HEK293 (cell line): Measurements from ENCODE around the gene IGSF3.

Source experiments
- CTCF ChIA-PET: fragments of 350-600 bp; formaldehyde crosslinking; extraction: SDS; loops from one replicate; lab custom pipeline; 2021; ENCODE audit warnings: antibody characterized with exemption; lab: Yijun Ruan, JAX
- POLR2A ChIA-PET: fragments of 300-600 bp; formaldehyde crosslinking; extraction: SDS; loops from one replicate; lab custom pipeline; 2020; ENCODE audit warnings: antibody characterized with exemption, inconsistent platforms; lab: Yijun Ruan, JAX
- H3K27ac ChIP-seq: fragments of 200-500 bp; sonication (Bioruptor generic); 2 replicates; pipeline ENCODE4 v1.5.1; 2014; ENCODE audit warnings: low read depth, low read length, control low read depth, inconsistent platforms; ENCODE audit errors: extremely low read depth
- H3K36me3 ChIP-seq, 2 experiments: fragments of 200-500 bp in 1 of 2; sonication (Bioruptor generic) in 1 of 2; 1 replicate in 1 of 2; 2 replicates in 1 of 2; pipeline ENCODE4 v1.5.1; 2014 to 2017; ENCODE audit warnings: inconsistent platforms in 2 of 2, low read length in 2 of 2; ENCODE audit not compliant: control insufficient read depth in 2 of 2, insufficient read depth in 1 of 2
- H3K4me1 ChIP-seq: fragments of 200-500 bp; sonication (Bioruptor generic); 2 replicates; pipeline ENCODE4 v1.5.1; 2014; ENCODE audit warnings: mild to moderate bottlenecking, low read length, inconsistent platforms; ENCODE audit not compliant: control insufficient read depth, insufficient read depth
- H3K4me3 ChIP-seq: 2 replicates; pipeline ENCODE4 v1.5.1; 2011; ENCODE audit warnings: low read depth, mild to moderate bottlenecking, control low read depth, low read length, moderate library complexity
- H3K9me3 ChIP-seq: fragments of 200-500 bp; sonication (Bioruptor generic); 2 replicates; pipeline ENCODE4 v1.5.1; 2014; ENCODE audit warnings: low read depth, low read length, inconsistent platforms; ENCODE audit not compliant: control insufficient read depth, insufficient read depth
- ATF2 ChIP-seq: fragments of 450-650 bp; formaldehyde crosslinking; IDR thresholded peaks from 2 replicates; pipeline ENCODE4 v1.5.1; 2016; ENCODE audit warnings: missing biosample characterization, missing genetic modification characterization, low read depth
- GLIS1 ChIP-seq: fragments of 450-650 bp; formaldehyde crosslinking; IDR thresholded peaks from 2 replicates; pipeline ENCODE4 v1.5.1; 2016; ENCODE audit warnings: missing biosample characterization, missing genetic modification characterization
- SCRT2 ChIP-seq: fragments of 450-650 bp; formaldehyde crosslinking; IDR thresholded peaks from 2 replicates; pipeline ENCODE4 v1.5.1; 2016; ENCODE audit warnings: missing biosample characterization, missing genetic modification characterization
- TCF7L2 ChIP-seq: IDR thresholded peaks from 2 replicates; pipeline ENCODE4 v1.6.1; 2011; ENCODE audit warnings: low read depth, mild to moderate bottlenecking, inconsistent platforms, low read length, moderate library complexity, borderline replicate concordance
- ZBTB17 ChIP-seq: fragments of 450-650 bp; formaldehyde crosslinking; IDR thresholded peaks from 2 replicates; pipeline ENCODE4 v1.5.1; 2016; ENCODE audit warnings: missing biosample characterization, missing genetic modification characterization
- ZBTB20 ChIP-seq: fragments of 450-650 bp; formaldehyde crosslinking; IDR thresholded peaks from 2 replicates; pipeline ENCODE4 v1.5.1; 2016; ENCODE audit warnings: missing biosample characterization, missing genetic modification characterization
- ZBTB44 ChIP-seq: fragments of 450-650 bp; IDR thresholded peaks from 2 replicates; pipeline ENCODE4 v1.5.1; 2018; ENCODE audit warnings: missing biosample characterization, mild to moderate bottlenecking, missing genetic modification characterization
- ZFP37 ChIP-seq: fragments of 450-650 bp; formaldehyde crosslinking; IDR thresholded peaks from 2 replicates; pipeline ENCODE4 v1.5.1; 2016; ENCODE audit warnings: missing biosample characterization, missing genetic modification characterization
- ZNF202 ChIP-seq: fragments of 450-650 bp; formaldehyde crosslinking; IDR thresholded peaks from 2 replicates; pipeline ENCODE4 v1.5.1; 2016; ENCODE audit warnings: missing biosample characterization, missing genetic modification characterization, borderline replicate concordance
- ZNF24 ChIP-seq: fragments of 450-650 bp; formaldehyde crosslinking; IDR thresholded peaks from 2 replicates; pipeline ENCODE4 v1.5.1; 2016; ENCODE audit warnings: missing biosample characterization, missing genetic modification characterization
- ZNF366 ChIP-seq: fragments of 450-650 bp; formaldehyde crosslinking; conservative IDR thresholded peaks from 2 replicates; pipeline ENCODE4 v1.5.1; 2016; ENCODE audit warnings: missing biosample characterization, missing genetic modification characterization
- ZNF585B ChIP-seq: fragments of 450-650 bp; formaldehyde crosslinking; IDR thresholded peaks from 2 replicates; pipeline ENCODE4 v1.5.1; 2016; ENCODE audit warnings: missing biosample characterization, missing genetic modification characterization
- ZNF623 ChIP-seq: fragments of 450-650 bp; formaldehyde crosslinking; IDR thresholded peaks from 2 replicates; pipeline ENCODE4 v1.5.1; 2016; ENCODE audit warnings: missing biosample characterization, missing genetic modification characterization
- ZNF629 ChIP-seq: fragments of 450-650 bp; formaldehyde crosslinking; IDR thresholded peaks from 2 replicates; pipeline ENCODE4 v1.5.1; 2017; ENCODE audit warnings: missing biosample characterization, missing genetic modification characterization
- ZNF677 ChIP-seq: fragments of 450-650 bp; IDR thresholded peaks from 2 replicates; pipeline ENCODE4 v1.5.0; 2018; ENCODE audit warnings: missing biosample characterization, mild to moderate bottlenecking, missing genetic modification characterization, moderate library complexity
- ZNF701 ChIP-seq: fragments of 450-650 bp; formaldehyde crosslinking; IDR thresholded peaks from 2 replicates; pipeline ENCODE4 v1.5.1; 2016; ENCODE audit warnings: missing biosample characterization, missing genetic modification characterization
- ZNF747 ChIP-seq: fragments of 450-650 bp; formaldehyde crosslinking; IDR thresholded peaks from 2 replicates; pipeline ENCODE4 v1.5.1; 2016; ENCODE audit warnings: missing biosample characterization, missing genetic modification characterization
- ZNF777 ChIP-seq: fragments of 450-650 bp; formaldehyde crosslinking; IDR thresholded peaks from 2 replicates; pipeline ENCODE4 v1.5.1; 2017; ENCODE audit warnings: missing biosample characterization, missing genetic modification characterization, borderline replicate concordance
- TF ChIP-seq, protein P1 (sequence below): fragments of 450-650 bp; formaldehyde crosslinking; IDR thresholded peaks from 2 replicates; pipeline ENCODE4 v1.5.1; 2016; ENCODE audit warnings: missing biosample characterization, missing genetic modification characterization
- TF ChIP-seq, protein P2 (sequence below): fragments of 450-650 bp; formaldehyde crosslinking; IDR thresholded peaks from 2 replicates; pipeline ENCODE4 v1.5.1; 2016; ENCODE audit warnings: missing biosample characterization, missing genetic modification characterization
- TF ChIP-seq, protein P3 (sequence below): fragments of 450-650 bp; formaldehyde crosslinking; conservative IDR thresholded peaks from 2 replicates; pipeline ENCODE4 v1.5.1; 2016; ENCODE audit warnings: low read depth, missing biosample characterization, missing genetic modification characterization

Gene IGSF3

GRCh38 chr1:116540088-116540487 lies 127.4 kb downstream of the IGSF3 start:
- Histone ChIP-seq H3K4me1 (no peaks in the 10 kb centered on the region), H3K9me3 (no peaks in the 10 kb centered on the region), H3K36me3 (peaks cover 0 to 22% of the 10 kb centered on the region in 2 experiments; a peak in 1 of 3 replicates), H3K4me3 (no peak overlapping the region), H3K27ac (no peak overlapping the region)
- TF ChIP-seq SCRT2 (tag by site-specific recombination) (no peak), ZNF623 (tag by site-specific recombination) (no peak), TCF7L2 (no peak), ZNF202 (tag by site-specific recombination) (no peak), ZNF747 (no peak), ZNF24 (tag by site-specific recombination) (no peak), ZNF701 (tag by site-specific recombination) (no peak)
- TF ChIP-seq, protein P1, sequence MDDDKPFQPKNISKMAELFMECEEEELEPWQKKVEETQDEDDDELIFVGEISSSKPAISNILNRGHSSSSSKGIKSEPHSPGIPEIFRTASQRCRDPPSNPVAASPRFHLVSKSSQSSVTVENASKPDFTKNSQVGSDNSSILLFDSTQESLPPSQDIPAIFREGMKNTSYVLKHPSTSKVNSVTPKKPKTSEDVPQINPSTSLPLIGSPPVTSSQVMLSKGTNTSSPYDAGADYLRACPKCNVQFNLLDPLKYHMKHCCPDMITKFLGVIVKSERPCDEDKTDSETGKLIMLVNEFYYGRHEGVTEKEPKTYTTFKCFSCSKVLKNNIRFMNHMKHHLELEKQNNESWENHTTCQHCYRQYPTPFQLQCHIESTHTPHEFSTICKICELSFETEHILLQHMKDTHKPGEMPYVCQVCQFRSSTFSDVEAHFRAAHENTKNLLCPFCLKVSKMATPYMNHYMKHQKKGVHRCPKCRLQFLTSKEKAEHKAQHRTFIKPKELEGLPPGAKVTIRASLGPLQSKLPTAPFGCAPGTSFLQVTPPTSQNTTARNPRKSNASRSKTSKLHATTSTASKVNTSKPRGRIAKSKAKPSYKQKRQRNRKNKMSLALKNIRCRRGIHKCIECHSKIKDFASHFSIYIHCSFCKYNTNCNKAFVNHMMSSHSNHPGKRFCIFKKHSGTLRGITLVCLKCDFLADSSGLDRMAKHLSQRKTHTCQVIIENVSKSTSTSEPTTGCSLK (tag by site-specific recombination), result no peak
- POLR2A ChIA-PET, result interaction anchor here (0.7 kb wide), 1 partner anchor 423 kb away, joined by 3 read pairs; no protein-coding TSS in a partner anchor
- CTCF ChIA-PET, result interaction anchor here (0.6 to 1.4 kb wide), 2 partner anchors 29 to 35 kb away, joined by 5 to 6 read pairs; no protein-coding TSS in a partner anchor

DNA sequence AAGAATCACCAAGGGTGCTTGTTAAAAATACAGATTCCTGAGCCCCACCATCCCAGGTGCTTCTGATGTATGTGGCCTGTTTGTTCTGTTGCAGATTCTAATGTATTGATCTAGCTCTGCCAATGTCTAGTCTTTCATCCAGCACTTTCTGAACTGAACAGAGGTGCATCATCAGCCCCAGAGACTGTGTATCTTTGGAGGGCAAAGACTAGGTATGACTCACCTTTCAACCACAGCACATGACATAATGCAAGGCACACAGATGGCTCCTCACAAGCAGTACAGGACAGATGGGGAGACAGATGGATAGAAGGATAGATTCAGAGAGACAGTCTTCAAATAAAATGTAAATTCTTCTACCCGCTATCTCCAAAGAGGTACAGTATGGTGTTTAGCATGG lies 129.0 kb downstream of the IGSF3 start:
- H3K9me3 ChIP-seq, result no peaks in the 10 kb centered on the region
- H3K36me3 ChIP-seq, result peaks cover 0 to 32% of the 10 kb centered on the region in 2 experiments; a peak in 1 of 3 replicates
- no peaks in the 10 kb centered on the region for H3K4me1 ChIP-seq
- ChIA-PET CTCF (interaction anchor here (0.6 kb wide), 1 partner anchor 318 kb away, joined by 3 read pairs; no protein-coding TSS in a partner anchor), POLR2A (no interaction called here)
- H3K4me3 ChIP-seq, result no peak overlapping the region
- no peak overlapping the region for H3K27ac ChIP-seq
- TF ChIP-seq ZBTB20 (tag by site-specific recombination), result peak; percentile 62; the same call in 1 of the 2 replicates
- no peak for TF ChIP-seq ZNF585B (tag by site-specific recombination)
- TF ChIP-seq GLIS1 (tag by site-specific recombination), result no peak
- no peak for TF ChIP-seq ZNF777
- peak; percentile 35; the same call in 1 of the 2 replicates for TF ChIP-seq ZNF629 (tag by site-specific recombination)
- no peak for TF ChIP-seq ZNF677 (tag by site-specific recombination)
- peak; percentile 19; the same call in 1 of the 2 replicates for TF ChIP-seq ZBTB17
- TF ChIP-seq, protein P2, sequence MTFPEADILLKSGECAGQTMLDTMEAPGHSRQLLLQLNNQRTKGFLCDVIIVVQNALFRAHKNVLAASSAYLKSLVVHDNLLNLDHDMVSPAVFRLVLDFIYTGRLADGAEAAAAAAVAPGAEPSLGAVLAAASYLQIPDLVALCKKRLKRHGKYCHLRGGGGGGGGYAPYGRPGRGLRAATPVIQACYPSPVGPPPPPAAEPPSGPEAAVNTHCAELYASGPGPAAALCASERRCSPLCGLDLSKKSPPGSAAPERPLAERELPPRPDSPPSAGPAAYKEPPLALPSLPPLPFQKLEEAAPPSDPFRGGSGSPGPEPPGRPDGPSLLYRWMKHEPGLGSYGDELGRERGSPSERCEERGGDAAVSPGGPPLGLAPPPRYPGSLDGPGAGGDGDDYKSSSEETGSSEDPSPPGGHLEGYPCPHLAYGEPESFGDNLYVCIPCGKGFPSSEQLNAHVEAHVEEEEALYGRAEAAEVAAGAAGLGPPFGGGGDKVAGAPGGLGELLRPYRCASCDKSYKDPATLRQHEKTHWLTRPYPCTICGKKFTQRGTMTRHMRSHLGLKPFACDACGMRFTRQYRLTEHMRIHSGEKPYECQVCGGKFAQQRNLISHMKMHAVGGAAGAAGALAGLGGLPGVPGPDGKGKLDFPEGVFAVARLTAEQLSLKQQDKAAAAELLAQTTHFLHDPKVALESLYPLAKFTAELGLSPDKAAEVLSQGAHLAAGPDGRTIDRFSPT (tag by site-specific recombination), result 0 out of 2 replicates have a peak, but pooled peaks have one; percentile 15
- 0 out of 2 replicates have a peak, but pooled peaks have one; percentile 42 for TF ChIP-seq ATF2 (tag by site-specific recombination)
- no peak for TF ChIP-seq ZBTB44 (tag by site-specific recombination)
- peak; percentile 78 for TF ChIP-seq ZNF366 (tag by site-specific recombination)
- TF ChIP-seq, protein P3, sequence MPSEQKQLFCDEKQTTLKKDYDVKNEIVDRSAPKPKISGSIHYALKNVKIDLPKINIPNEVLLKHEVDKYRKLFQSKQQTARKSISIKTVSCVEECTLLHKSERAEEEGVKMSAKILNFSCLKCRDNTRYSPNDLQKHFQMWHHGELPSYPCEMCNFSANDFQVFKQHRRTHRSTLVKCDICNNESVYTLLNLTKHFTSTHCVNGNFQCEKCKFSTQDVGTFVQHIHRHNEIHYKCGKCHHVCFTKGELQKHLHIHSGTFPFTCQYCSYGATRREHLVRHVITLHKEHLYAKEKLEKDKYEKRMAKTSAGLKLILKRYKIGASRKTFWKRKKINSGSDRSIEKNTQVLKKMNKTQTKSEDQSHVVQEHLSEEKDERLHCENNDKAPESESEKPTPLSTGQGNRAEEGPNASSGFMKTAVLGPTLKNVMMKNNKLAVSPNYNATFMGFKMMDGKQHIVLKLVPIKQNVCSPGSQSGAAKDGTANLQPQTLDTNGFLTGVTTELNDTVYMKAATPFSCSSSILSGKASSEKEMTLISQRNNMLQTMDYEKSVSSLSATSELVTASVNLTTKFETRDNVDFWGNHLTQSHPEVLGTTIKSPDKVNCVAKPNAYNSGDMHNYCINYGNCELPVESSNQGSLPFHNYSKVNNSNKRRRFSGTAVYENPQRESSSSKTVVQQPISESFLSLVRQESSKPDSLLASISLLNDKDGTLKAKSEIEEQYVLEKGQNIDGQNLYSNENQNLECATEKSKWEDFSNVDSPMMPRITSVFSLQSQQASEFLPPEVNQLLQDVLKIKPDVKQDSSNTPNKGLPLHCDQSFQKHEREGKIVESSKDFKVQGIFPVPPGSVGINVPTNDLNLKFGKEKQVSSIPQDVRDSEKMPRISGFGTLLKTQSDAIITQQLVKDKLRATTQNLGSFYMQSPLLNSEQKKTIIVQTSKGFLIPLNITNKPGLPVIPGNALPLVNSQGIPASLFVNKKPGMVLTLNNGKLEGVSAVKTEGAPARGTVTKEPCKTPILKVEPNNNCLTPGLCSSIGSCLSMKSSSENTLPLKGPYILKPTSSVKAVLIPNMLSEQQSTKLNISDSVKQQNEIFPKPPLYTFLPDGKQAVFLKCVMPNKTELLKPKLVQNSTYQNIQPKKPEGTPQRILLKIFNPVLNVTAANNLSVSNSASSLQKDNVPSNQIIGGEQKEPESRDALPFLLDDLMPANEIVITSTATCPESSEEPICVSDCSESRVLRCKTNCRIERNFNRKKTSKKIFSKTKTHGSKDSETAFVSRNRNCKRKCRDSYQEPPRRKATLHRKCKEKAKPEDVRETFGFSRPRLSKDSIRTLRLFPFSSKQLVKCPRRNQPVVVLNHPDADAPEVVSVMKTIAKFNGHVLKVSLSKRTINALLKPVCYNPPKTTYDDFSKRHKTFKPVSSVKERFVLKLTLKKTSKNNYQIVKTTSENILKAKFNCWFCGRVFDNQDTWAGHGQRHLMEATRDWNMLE, result no peak
- TF ChIP-seq ZFP37 (tag by site-specific recombination), result 0 out of 2 replicates have a peak, but pooled peaks have one; percentile 49
